A549 (cell line): ENCODE measurements around the gene TMTC1.

Source experiments
- EP300 ChIP-seq, 2 experiments: fragments of >200 bp; sonication (Bioruptor Twin); formaldehyde crosslinking; IDR thresholded peaks; 2 replicates in 1 of 2; 3 replicates in 1 of 2; pipeline ENCODE4 v1.6.1; 2016 to 2017
- POLR2A ChIP-seq: IDR thresholded peaks from 2 replicates; pipeline ENCODE4 v1.6.1; 2012; ENCODE audit warnings: mild to moderate bottlenecking, low read length
- SMC3 ChIP-seq: fragments of >200 bp; sonication (Bioruptor Twin); formaldehyde crosslinking; IDR thresholded peaks from 3 replicates; pipeline ENCODE4 v1.6.1; 2018; ENCODE audit warnings: inconsistent platforms
- TF ChIP-seq, protein P1 (sequence below): fragments of >200 bp; sonication (Bioruptor Twin); formaldehyde crosslinking; IDR thresholded peaks from 3 replicates; pipeline ENCODE4 v1.5.1; 2016
- TF ChIP-seq, protein P2 (sequence below): fragments of 200-600 bp; sonication (generic); IDR thresholded peaks from 2 replicates; pipeline ENCODE4 v1.6.1; 2016; ENCODE audit warnings: antibody characterized with exemption, mild to moderate bottlenecking, moderate library complexity

DNA sequence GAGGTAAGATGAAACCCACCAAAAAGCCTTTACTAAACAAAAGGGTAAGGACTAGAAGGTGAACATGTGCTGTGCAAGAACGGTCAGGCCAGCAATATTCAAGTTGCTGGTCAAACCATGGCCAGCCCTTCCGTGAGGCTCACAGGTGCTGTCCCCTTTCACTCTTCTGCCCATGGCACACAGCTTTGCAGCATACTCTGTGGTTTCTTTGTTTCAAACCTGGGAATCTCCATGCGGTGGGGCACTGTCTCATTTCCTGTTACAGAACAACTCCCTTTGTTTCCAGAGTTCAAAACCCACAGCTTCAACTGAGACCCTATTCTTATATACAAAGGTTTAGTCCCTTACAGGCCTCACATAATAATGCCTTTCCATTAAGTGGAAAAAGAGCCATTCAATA, 284.5 kb downstream of the TMTC1 start:
- TF ChIP-seq EP300 (IDR thresholded peaks at IDR 0.05), result no peak
- TF ChIP-seq POLR2A, result no peak
- TF ChIP-seq, protein P1, sequence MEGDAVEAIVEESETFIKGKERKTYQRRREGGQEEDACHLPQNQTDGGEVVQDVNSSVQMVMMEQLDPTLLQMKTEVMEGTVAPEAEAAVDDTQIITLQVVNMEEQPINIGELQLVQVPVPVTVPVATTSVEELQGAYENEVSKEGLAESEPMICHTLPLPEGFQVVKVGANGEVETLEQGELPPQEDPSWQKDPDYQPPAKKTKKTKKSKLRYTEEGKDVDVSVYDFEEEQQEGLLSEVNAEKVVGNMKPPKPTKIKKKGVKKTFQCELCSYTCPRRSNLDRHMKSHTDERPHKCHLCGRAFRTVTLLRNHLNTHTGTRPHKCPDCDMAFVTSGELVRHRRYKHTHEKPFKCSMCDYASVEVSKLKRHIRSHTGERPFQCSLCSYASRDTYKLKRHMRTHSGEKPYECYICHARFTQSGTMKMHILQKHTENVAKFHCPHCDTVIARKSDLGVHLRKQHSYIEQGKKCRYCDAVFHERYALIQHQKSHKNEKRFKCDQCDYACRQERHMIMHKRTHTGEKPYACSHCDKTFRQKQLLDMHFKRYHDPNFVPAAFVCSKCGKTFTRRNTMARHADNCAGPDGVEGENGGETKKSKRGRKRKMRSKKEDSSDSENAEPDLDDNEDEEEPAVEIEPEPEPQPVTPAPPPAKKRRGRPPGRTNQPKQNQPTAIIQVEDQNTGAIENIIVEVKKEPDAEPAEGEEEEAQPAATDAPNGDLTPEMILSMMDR, result no peak
- TF ChIP-seq, protein P2, sequence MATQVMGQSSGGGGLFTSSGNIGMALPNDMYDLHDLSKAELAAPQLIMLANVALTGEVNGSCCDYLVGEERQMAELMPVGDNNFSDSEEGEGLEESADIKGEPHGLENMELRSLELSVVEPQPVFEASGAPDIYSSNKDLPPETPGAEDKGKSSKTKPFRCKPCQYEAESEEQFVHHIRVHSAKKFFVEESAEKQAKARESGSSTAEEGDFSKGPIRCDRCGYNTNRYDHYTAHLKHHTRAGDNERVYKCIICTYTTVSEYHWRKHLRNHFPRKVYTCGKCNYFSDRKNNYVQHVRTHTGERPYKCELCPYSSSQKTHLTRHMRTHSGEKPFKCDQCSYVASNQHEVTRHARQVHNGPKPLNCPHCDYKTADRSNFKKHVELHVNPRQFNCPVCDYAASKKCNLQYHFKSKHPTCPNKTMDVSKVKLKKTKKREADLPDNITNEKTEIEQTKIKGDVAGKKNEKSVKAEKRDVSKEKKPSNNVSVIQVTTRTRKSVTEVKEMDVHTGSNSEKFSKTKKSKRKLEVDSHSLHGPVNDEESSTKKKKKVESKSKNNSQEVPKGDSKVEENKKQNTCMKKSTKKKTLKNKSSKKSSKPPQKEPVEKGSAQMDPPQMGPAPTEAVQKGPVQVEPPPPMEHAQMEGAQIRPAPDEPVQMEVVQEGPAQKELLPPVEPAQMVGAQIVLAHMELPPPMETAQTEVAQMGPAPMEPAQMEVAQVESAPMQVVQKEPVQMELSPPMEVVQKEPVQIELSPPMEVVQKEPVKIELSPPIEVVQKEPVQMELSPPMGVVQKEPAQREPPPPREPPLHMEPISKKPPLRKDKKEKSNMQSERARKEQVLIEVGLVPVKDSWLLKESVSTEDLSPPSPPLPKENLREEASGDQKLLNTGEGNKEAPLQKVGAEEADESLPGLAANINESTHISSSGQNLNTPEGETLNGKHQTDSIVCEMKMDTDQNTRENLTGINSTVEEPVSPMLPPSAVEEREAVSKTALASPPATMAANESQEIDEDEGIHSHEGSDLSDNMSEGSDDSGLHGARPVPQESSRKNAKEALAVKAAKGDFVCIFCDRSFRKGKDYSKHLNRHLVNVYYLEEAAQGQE, result no peak
- TF ChIP-seq SMC3, result no peak
